Vagina (tissue), 2 donors: ENCODE data around the gene CHIC1.

Experiments
- POLR2A ChIP-seq, 2 donors: fragments of 450-650 bp; IDR thresholded peaks; one replicate each; pipeline ENCODE4 v1.6.1; 2017; ENCODE audit warnings: antibody characterized with exemption in 2 of 2, mild to moderate bottlenecking in 2 of 2, moderate library complexity in 2 of 2
- POLR2AphosphoS5 ChIP-seq, 2 donors: sonication (generic); formaldehyde crosslinking; IDR thresholded peaks; one replicate each; pipeline ENCODE4 v1.9.0; 2017; ENCODE audit warnings: antibody characterized with exemption in 2 of 2, mild to moderate bottlenecking in 2 of 2, low read depth in 1 of 2; ENCODE audit not compliant: insufficient read depth in 1 of 2
- TF ChIP-seq, protein P1 (sequence below), 3 experiments: fragments of 450-650 bp in 2 of 3; fragments of 200-600 bp in 1 of 3; sonication (generic) in 1 of 3; IDR thresholded peaks; one replicate each; pipeline ENCODE4 v1.5.1; 2017 to 2019; ENCODE audit warnings: antibody characterized with exemption in 3 of 3, mild to moderate bottlenecking in 2 of 3, moderate library complexity in 2 of 3

DNA sequence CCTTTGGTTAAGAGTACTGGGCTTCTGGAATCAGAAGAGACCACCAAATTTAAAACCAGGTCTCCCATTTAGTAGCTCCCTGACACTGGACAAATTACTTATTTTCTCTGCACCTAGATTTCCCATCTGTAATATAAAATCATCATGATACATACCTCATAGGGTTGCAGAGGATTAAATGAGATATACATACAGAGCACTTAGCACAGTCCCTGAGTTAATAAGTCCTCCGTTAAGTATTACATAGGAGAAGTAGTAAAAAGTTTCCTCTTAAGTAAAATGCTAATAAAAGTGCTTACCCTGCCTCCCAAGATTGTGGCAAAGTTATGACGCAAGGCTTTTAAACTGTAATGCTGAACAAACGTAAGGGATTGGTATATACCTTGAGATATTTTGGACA, 539 bp upstream of the CHIC1 start:
- TF ChIP-seq, protein P1, sequence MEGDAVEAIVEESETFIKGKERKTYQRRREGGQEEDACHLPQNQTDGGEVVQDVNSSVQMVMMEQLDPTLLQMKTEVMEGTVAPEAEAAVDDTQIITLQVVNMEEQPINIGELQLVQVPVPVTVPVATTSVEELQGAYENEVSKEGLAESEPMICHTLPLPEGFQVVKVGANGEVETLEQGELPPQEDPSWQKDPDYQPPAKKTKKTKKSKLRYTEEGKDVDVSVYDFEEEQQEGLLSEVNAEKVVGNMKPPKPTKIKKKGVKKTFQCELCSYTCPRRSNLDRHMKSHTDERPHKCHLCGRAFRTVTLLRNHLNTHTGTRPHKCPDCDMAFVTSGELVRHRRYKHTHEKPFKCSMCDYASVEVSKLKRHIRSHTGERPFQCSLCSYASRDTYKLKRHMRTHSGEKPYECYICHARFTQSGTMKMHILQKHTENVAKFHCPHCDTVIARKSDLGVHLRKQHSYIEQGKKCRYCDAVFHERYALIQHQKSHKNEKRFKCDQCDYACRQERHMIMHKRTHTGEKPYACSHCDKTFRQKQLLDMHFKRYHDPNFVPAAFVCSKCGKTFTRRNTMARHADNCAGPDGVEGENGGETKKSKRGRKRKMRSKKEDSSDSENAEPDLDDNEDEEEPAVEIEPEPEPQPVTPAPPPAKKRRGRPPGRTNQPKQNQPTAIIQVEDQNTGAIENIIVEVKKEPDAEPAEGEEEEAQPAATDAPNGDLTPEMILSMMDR (IDR thresholded peaks at IDR 0.05): no peak
- TF ChIP-seq POLR2A (IDR thresholded peaks at IDR 0.05) (no peak), POLR2AphosphoS5 (IDR thresholded peaks at IDR 0.05; ENCODE audit: insufficient read depth in 1 of 2, low read depth in 1 of 2) (no peak)
